Epithelial cell of esophagus (primary cell): ENCODE measurements around the gene OSBPL8.

Source experiments
- DNase-seq: peaks from one replicate; pipeline ENCODE4 v3.0.0; 2010; ENCODE audit warnings: low read depth
- H3K4me3 ChIP-seq: 2 replicates; pipeline ENCODE4 v1.5.1; 2011; ENCODE audit warnings: mild to moderate bottlenecking, low read length, control low read depth
- CTCF ChIP-seq: IDR thresholded peaks from 2 replicates; pipeline ENCODE4 v1.5.1; 2011; ENCODE audit warnings: low read depth, mild to moderate bottlenecking, low read length, control low read depth, inconsistent platforms; ENCODE audit not compliant: insufficient read depth; ENCODE audit errors: missing control alignments

The OSBPL8 gene

GRCh38 chr12:76318773-76319594, 240.6 kb downstream of the OSBPL8 start:
- peak; percentile 22 for DNase-seq
- no peak overlapping the region for H3K4me3 ChIP-seq
- no peak for TF ChIP-seq CTCF

- no peak overlapping the region for H3K4me3 ChIP-seq
- TF ChIP-seq CTCF = no peak
- no peak for DNase-seq
Measured at GRCh38 chr12:76317976-76318375, 241.6 kb downstream of the OSBPL8 start.

GRCh38 chr12:76316468-76316867, 243.1 kb downstream of the OSBPL8 start:
- TF ChIP-seq CTCF = no peak
- no peak for DNase-seq
- H3K4me3 ChIP-seq = no peak overlapping the region

GRCh38 chr12:76313299-76313698, 246.3 kb downstream of the OSBPL8 start:
- no peak overlapping the region for H3K4me3 ChIP-seq
- DNase-seq = no peak
- TF ChIP-seq CTCF = no peak

- DNase-seq = no peak
- TF ChIP-seq CTCF = no peak
- no peak overlapping the region for H3K4me3 ChIP-seq
Measured at GRCh38 chr12:76312315-76312714, 247.3 kb downstream of the OSBPL8 start.

GRCh38 chr12:76311796-76312195, 247.8 kb downstream of the OSBPL8 start:
- no peak overlapping the region for H3K4me3 ChIP-seq
- TF ChIP-seq CTCF = no peak
- DNase-seq = peak; percentile 56

GRCh38 chr12:76310110-76310509, 249.5 kb downstream of the OSBPL8 start:
- peak; percentile 77 for DNase-seq
- H3K4me3 ChIP-seq = no peak overlapping the region
- TF ChIP-seq CTCF = no peak
